Bronchial epithelial cell (primary cell): ENCODE measurements around the gene DMBX1. TPM values are rescaled to one million over a fixed set of nuclear protein-coding genes. Genes with fewer than 3 reads are reported as not detected.

Source experiments
- DNase-seq: peaks from one replicate; pipeline ENCODE4 v3.0.0-alpha.2; 2010; ENCODE audit warnings: low read depth
- FAIRE-seq: peaks from 2 replicates; lab custom pipeline; 2011; peaks lifted over from hg19 to GRCh38; lab: Jason Lieb, UNC
- H3K27me3 ChIP-seq: 2 replicates; pipeline ENCODE4 v1.5.1; 2011; ENCODE audit warnings: low read length; ENCODE audit not compliant: control insufficient read depth, insufficient read depth
- H3K36me3 ChIP-seq: 2 replicates; pipeline ENCODE4 v1.5.1; 2011; ENCODE audit warnings: low read length; ENCODE audit not compliant: control insufficient read depth, insufficient read depth
- H3K4me3 ChIP-seq: 2 replicates; pipeline ENCODE4 v1.5.1; 2011; ENCODE audit warnings: mild to moderate bottlenecking, low read depth, low read length, control low read depth
- CTCF ChIP-seq: IDR thresholded peaks from 2 replicates; pipeline ENCODE4 v1.5.1; 2011; ENCODE audit warnings: mild to moderate bottlenecking, moderate library complexity, low read length, control low read depth, inconsistent platforms; ENCODE audit not compliant: insufficient read depth, severe bottlenecking
- total RNA-seq: library from RNA; depleted of rRNA; stranded (reverse); fragments of >200 nt; gene quantifications from 2 replicates; pipeline ENCODE4 v1.2.1, GENCODE V29; 2014

Gene DMBX1
- total RNA-seq, 1 donor from 2014 or later = not detected

GRCh38 chr1:46491443-46492268, 2.0 kb downstream of the DMBX1 start:
- H3K27me3 ChIP-seq = peaks cover 59% of the 10 kb centered on the region
- no peaks in the 10 kb centered on the region for H3K36me3 ChIP-seq
- no peak for TF ChIP-seq CTCF
- no peak overlapping the region for H3K4me3 ChIP-seq
- no peak for FAIRE-seq
- DNase-seq = no peak

- no peak for TF ChIP-seq CTCF
- DNase-seq = no peak
- Histone ChIP-seq H3K27me3 (peaks cover 53% of the 10 kb centered on the region), H3K36me3 (no peaks in the 10 kb centered on the region), H3K4me3 (no peak overlapping the region)
- FAIRE-seq = peak; percentile 93
These were observed 2.7 kb downstream of the DMBX1 start for GRCh38 chr1:46492269-46492853.

- H3K36me3 ChIP-seq = no peaks in the 10 kb centered on the region
- FAIRE-seq = no peak
- H3K4me3 ChIP-seq = no peak overlapping the region
- TF ChIP-seq CTCF = no peak
- peaks cover 49% of the 10 kb centered on the region for H3K27me3 ChIP-seq
- no peak for DNase-seq
These were observed 3.2 kb downstream of the DMBX1 start for GRCh38 chr1:46492871-46493270.

GRCh38 chr1:46493316-46494032, 3.8 kb downstream of the DMBX1 start:
- no peak overlapping the region for H3K4me3 ChIP-seq
- DNase-seq (no peak), FAIRE-seq (no peak)
- H3K36me3 ChIP-seq = no peaks in the 10 kb centered on the region
- TF ChIP-seq CTCF = no peak
- peaks cover 46% of the 10 kb centered on the region for H3K27me3 ChIP-seq

- no peaks in the 10 kb centered on the region for H3K36me3 ChIP-seq
- DNase-seq = no peak
- no peak for FAIRE-seq
- TF ChIP-seq CTCF = no peak
- H3K27me3 ChIP-seq = peaks cover 35% of the 10 kb centered on the region
- no peak overlapping the region for H3K4me3 ChIP-seq
These were observed 5.3 kb downstream of the DMBX1 start for GRCh38 chr1:46494910-46495309.
